ENCODE measurements around the gene EDEM2. TPM values are rescaled to one million over a fixed set of nuclear protein-coding genes. Genes with fewer than 3 reads are reported as not detected.

EDEM2 gene
- total and polyA plus RNA-seq, 2 donors (not counting 1 experiment from before 2014, with no cell fraction given) = 28.1 to 30.4 TPM

DNA sequence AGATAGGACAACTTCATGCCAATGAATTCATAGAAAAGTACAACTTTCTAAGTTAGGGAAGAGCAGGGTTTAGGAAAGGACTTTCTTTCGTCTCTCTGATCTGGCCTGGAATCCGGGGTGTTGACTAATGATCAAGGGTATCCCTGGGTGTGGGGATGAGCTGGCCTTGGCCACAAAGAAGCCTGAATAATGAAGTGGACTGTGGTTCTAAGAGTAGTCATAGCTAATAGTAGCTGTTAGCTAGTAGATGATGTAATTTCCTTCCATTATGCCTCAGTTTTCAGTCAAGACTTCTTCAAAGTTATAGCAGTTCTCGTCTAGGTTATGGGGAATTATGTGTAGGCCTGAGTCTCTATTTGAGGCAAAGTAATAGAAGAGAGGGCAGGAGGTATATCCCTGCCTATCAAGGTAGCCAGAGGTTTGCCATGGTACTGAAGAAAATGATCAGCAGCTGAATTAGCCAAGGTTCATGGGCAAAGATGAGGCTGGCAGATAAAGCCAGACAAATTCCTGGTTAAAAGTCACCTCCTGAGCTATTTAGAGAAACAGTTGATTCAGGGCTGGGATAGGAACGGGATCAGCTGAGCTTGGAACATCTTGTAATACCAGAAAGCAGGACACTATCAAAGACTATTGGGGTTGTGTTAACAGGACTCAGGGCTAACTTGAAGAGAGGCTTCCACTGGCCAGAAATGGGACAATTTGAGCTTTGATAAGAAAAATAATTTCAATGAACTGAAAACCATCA lies 35.8 kb downstream of the EDEM2 start:
- ChIA-PET CTCF (interaction anchor here (0.7 to 2.0 kb wide), 4 partner anchors 9 to 162 kb away, joined by 3 to 9 read pairs (median 6); no protein-coding TSS in a partner anchor), POLR2A (interaction anchor here (0.5 kb wide), 1 partner anchor 276 kb away, joined by 5 read pairs; no protein-coding TSS in a partner anchor)
- Histone ChIP-seq H3K4me3 (ENCODE audit: control extremely low read depth in 1 of 5, extremely low read depth in 1 of 5, insufficient read depth in 1 of 5, low read depth in 2 of 5, low read length in 4 of 5) (no peak overlapping the region), H3K4me1 (ENCODE audit: control insufficient read depth in 2 of 2, insufficient read depth in 2 of 2, low read length in 2 of 2) (no peaks in the 10 kb centered on the region), H3K27me3 (replicated peaks in 1 of 4; ENCODE audit: control extremely low read depth in 1 of 4, control insufficient read depth in 3 of 4, insufficient read depth in 4 of 4, low read length in 3 of 4) (no peaks in the 10 kb centered on the region), H4K20me1 (ENCODE audit: control insufficient read depth, insufficient read depth, low read length, poor library complexity, severe bottlenecking) (no peaks in the 10 kb centered on the region), H3K36me3 (replicated peaks in 1 of 2; ENCODE audit: control extremely low read depth in 1 of 2, control insufficient read depth in 1 of 2, extremely low read depth in 1 of 2, insufficient read depth in 2 of 2, low read length in 1 of 2) (peaks cover 0 to 23% of the 10 kb centered on the region in 2 experiments), H3K9ac (ENCODE audit: low read length) (no peak overlapping the region), H2AFZ (ENCODE audit: insufficient read depth, low read depth, low read length, poor library complexity, severe bottlenecking) (no peak overlapping the region), H3K9me3 (ENCODE audit: control extremely low read depth in 1 of 3, control insufficient read depth in 2 of 3, insufficient read depth in 1 of 3, low read length in 2 of 3) (no peaks in the 10 kb centered on the region), H3K27ac (ENCODE audit: low read length in 2 of 2) (no peak overlapping the region), H3K79me2 (ENCODE audit: control insufficient read depth, insufficient read depth, low read length) (no peaks in the 10 kb centered on the region), H3K4me2 (replicated peaks; ENCODE audit: low read depth, low read length, poor library complexity, severe bottlenecking) (no peak overlapping the region)
- no peaks in the 10 kb centered on the region for H3K9me3 Mint-ChIP-seq (ENCODE audit: insufficient read depth)
- ATAC-seq (ENCODE audit: low read depth) (no peak), DNase-seq (no peak)
- intact Hi-C loops (cut with micrococcal nuclease) = no loop called here
- H3K4me3 Mint-ChIP-seq = no peak overlapping the region
- TF ChIP-seq EZH2 (IDR thresholded peaks at IDR 0.05; ENCODE audit: borderline replicate concordance, insufficient read depth, low read depth, low read length, poor library complexity, severe bottlenecking) = no peak
- TF ChIP-seq, protein P1, sequence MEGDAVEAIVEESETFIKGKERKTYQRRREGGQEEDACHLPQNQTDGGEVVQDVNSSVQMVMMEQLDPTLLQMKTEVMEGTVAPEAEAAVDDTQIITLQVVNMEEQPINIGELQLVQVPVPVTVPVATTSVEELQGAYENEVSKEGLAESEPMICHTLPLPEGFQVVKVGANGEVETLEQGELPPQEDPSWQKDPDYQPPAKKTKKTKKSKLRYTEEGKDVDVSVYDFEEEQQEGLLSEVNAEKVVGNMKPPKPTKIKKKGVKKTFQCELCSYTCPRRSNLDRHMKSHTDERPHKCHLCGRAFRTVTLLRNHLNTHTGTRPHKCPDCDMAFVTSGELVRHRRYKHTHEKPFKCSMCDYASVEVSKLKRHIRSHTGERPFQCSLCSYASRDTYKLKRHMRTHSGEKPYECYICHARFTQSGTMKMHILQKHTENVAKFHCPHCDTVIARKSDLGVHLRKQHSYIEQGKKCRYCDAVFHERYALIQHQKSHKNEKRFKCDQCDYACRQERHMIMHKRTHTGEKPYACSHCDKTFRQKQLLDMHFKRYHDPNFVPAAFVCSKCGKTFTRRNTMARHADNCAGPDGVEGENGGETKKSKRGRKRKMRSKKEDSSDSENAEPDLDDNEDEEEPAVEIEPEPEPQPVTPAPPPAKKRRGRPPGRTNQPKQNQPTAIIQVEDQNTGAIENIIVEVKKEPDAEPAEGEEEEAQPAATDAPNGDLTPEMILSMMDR (IDR thresholded peaks at IDR 0.05) = no peak
- H3K4me1 Mint-ChIP-seq = no peaks in the 10 kb centered on the region
- H3K27me3 Mint-ChIP-seq = no peaks in the 10 kb centered on the region
- H3K27ac Mint-ChIP-seq = no peak overlapping the region
- 90% methylated on average over 2 of the region's 4 CpGs for WGBS (ENCODE audit: insufficient coverage)

DNA sequence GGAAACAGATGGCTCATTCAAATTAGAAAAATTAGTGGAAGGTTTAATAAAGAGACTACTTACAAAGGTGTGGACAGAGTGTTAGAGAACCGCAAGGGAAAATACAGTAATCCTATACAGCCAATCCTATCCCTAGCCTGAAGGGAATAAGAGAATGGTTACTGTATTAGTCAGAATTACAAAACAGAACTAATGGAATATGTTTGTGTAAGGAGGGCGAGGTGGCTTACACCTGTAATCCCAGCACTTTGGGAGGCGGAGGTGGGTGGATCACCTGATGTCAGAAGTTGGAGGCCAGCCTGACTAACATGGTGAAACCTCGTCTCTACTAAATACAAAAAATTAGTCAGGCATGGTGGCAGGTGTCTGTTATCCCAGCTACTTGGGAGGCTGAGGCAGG lies 38.2 kb downstream of the EDEM2 start:
- H3K4me1 ChIP-seq (ENCODE audit: control insufficient read depth in 2 of 2, insufficient read depth in 2 of 2, low read length in 2 of 2) = no peaks in the 10 kb centered on the region
- ChIA-PET CTCF (interaction anchor here (2.9 kb wide), 1 partner anchor 13 kb away, joined by 17 read pairs; no protein-coding TSS in a partner anchor), POLR2A (no interaction called here)
- TF ChIP-seq EZH2 (IDR thresholded peaks at IDR 0.05; ENCODE audit: borderline replicate concordance, insufficient read depth, low read depth, low read length, poor library complexity, severe bottlenecking) = no peak
- H3K9me3 ChIP-seq (ENCODE audit: control extremely low read depth in 1 of 3, control insufficient read depth in 2 of 3, insufficient read depth in 1 of 3, low read length in 2 of 3) = no peaks in the 10 kb centered on the region
- no peaks in the 10 kb centered on the region for H4K20me1 ChIP-seq (ENCODE audit: control insufficient read depth, insufficient read depth, low read length, poor library complexity, severe bottlenecking)
- no peak overlapping the region for H2AFZ ChIP-seq (ENCODE audit: insufficient read depth, low read depth, low read length, poor library complexity, severe bottlenecking)
- peaks cover 0 to 7% of the 10 kb centered on the region in 2 experiments for H3K36me3 ChIP-seq (replicated peaks in 1 of 2; ENCODE audit: control extremely low read depth in 1 of 2, control insufficient read depth in 1 of 2, extremely low read depth in 1 of 2, insufficient read depth in 2 of 2, low read length in 1 of 2)
- no peak overlapping the region for H3K4me3 ChIP-seq (ENCODE audit: control extremely low read depth in 1 of 5, extremely low read depth in 1 of 5, insufficient read depth in 1 of 5, low read depth in 2 of 5, low read length in 4 of 5)
- H3K27me3 ChIP-seq (replicated peaks in 1 of 4; ENCODE audit: control extremely low read depth in 1 of 4, control insufficient read depth in 3 of 4, insufficient read depth in 4 of 4, low read length in 3 of 4) = no peaks in the 10 kb centered on the region
- no peak for ATAC-seq (ENCODE audit: low read depth)
- no peak overlapping the region for H3K9ac ChIP-seq (ENCODE audit: low read length)
- no peaks in the 10 kb centered on the region for H3K79me2 ChIP-seq (ENCODE audit: control insufficient read depth, insufficient read depth, low read length)
- intact Hi-C loops (cut with micrococcal nuclease) = no loop called here
- no peak overlapping the region for H3K4me3 Mint-ChIP-seq
- no peaks in the 10 kb centered on the region for H3K4me1 Mint-ChIP-seq
- no CpG with 5 or more reads among the region's 4 CpGs for WGBS (ENCODE audit: insufficient coverage)
- H3K27ac ChIP-seq (ENCODE audit: low read length in 2 of 2) = no peak overlapping the region
- no peak for DNase-seq
- H3K27ac Mint-ChIP-seq = no peak overlapping the region
- no peak overlapping the region for H3K4me2 ChIP-seq (replicated peaks; ENCODE audit: low read depth, low read length, poor library complexity, severe bottlenecking)
- no peaks in the 10 kb centered on the region for H3K27me3 Mint-ChIP-seq
- H3K9me3 Mint-ChIP-seq (ENCODE audit: insufficient read depth) = no peaks in the 10 kb centered on the region
